ENCODE data around the gene ANO4. TPM values are rescaled to one million over a fixed set of nuclear protein-coding genes. Genes with fewer than 3 reads are reported as not detected.

ANO4 gene
- total and polyA plus RNA-seq, 2 of the 8 experiments (the other 6 are each of a cell fraction or from before 2014, with no cell fraction given): 1.1 to 3.4 TPM

DNA sequence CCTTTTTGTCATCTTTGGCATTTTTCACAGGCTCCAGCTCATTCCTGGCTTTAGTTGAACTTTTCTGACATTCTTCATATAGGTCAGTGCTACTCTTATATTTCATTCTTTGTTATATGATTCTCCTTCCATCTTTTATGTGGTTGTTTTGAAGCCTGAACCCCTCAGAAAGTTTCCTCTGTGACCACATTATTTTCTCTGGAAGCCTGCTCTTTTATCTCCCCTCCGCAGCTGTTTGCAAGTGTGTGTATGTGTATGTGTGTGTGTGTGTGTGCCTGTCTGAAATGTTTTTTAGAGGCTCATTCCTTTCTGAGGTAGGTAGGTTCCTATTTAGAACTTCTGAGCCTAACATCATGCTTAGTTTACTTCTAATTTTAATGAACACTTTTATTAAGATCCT is 47.6 kb downstream of the ANO4 start:
- H3K27me3 ChIP-seq (replicated peaks in 1 of 4; ENCODE audit: control insufficient read depth in 3 of 4, extremely low read depth in 1 of 4, insufficient read depth in 3 of 4, low read length in 3 of 4): no peaks in the 10 kb centered on the region
- no peaks in the 10 kb centered on the region for H3K36me3 ChIP-seq (ENCODE audit: control insufficient read depth in 2 of 4, insufficient read depth in 4 of 4, low read length in 3 of 4)
- H3K23ac ChIP-seq (ENCODE audit: insufficient read length): no peak overlapping the region
- ChIA-PET POLR2A (ENCODE audit: partially characterized antibody) (no interaction called here), CTCF (ENCODE audit: partially characterized antibody) (interaction anchor here (1.1 kb wide), 1 partner anchor 15 kb away, joined by 4 read pairs; no protein-coding TSS in a partner anchor)
- H3K4me3 ChIP-seq (ENCODE audit: extremely low read depth in 1 of 4, insufficient read depth in 2 of 4, low read depth in 3 of 4, low read length in 4 of 4): no peak overlapping the region
- H2BK12ac ChIP-seq (ENCODE audit: low read depth, low read length): no peak overlapping the region
- DNase-seq (ENCODE audit: low read depth in 1 of 2, low spot score in 2 of 2) (no peak), FAIRE-seq (no peak)
- no peak overlapping the region for H2AFZ ChIP-seq (ENCODE audit: low read length)
- H3K79me2 ChIP-seq (ENCODE audit: control insufficient read depth in 1 of 2, insufficient read depth in 2 of 2, low read length in 2 of 2): no peaks in the 10 kb centered on the region
- no peak overlapping the region for H4K5ac ChIP-seq (ENCODE audit: insufficient read length, low read depth, low read length)
- H3K4me1 ChIP-seq (replicated peaks in 1 of 4; ENCODE audit: control insufficient read depth in 3 of 4, insufficient read depth in 4 of 4, low read length in 3 of 4): no peaks in the 10 kb centered on the region
- no peak overlapping the region for H3K4ac ChIP-seq (replicated peaks; ENCODE audit: insufficient read length, low read depth, low read length)
- no peak overlapping the region for H2BK5ac ChIP-seq (ENCODE audit: low read depth, low read length)
- no peaks in the 10 kb centered on the region for H3K23me2 ChIP-seq (ENCODE audit: low read depth, low read length)
- H3K14ac ChIP-seq (ENCODE audit: insufficient read length): no peak overlapping the region
- no peak overlapping the region for H3K56ac ChIP-seq (replicated peaks; ENCODE audit: insufficient read length, low read depth, low read length)
- no peak overlapping the region for H3K4me2 ChIP-seq (ENCODE audit: insufficient read depth in 1 of 2, low read depth in 2 of 2, low read length in 2 of 2)
- H2BK15ac ChIP-seq (ENCODE audit: low read length): no peak overlapping the region
- H2BK20ac ChIP-seq (ENCODE audit: low read length): no peak overlapping the region
- 92% methylated on average over 1 of the region's 1 CpG; no CpG with 5 or more reads in 1 of the 2 experiments for WGBS, 2 experiments (ENCODE audit: extremely low coverage in 1 of 2, insufficient coverage in 1 of 2, insufficient read length in 1 of 2, insufficient replicate concordance in 2 of 2, low coverage in 1 of 2, low lambda C conversion rate in 2 of 2, missing lambda C conversion rate in 1 of 2)
- H2BK120ac ChIP-seq (replicated peaks; ENCODE audit: low read depth, low read length): no peak overlapping the region
- H4K91ac ChIP-seq (replicated peaks; ENCODE audit: insufficient read length, low read length): no peak overlapping the region
- H4K20me1 ChIP-seq (replicated peaks in 1 of 2; ENCODE audit: control insufficient read depth in 1 of 2, insufficient read depth in 2 of 2, low read length in 2 of 2): no peaks in the 10 kb centered on the region
- H3K18ac ChIP-seq (ENCODE audit: extremely low read depth, low read length): no peak overlapping the region
- H3K9me3 ChIP-seq (ENCODE audit: insufficient read depth in 2 of 2, low read depth in 1 of 2, low read length in 1 of 2): no peaks in the 10 kb centered on the region
- no peak overlapping the region for H4K8ac ChIP-seq (ENCODE audit: extremely low read depth, insufficient read depth, low read length)
- no peak overlapping the region for H3K27ac ChIP-seq (ENCODE audit: low read depth, low read length)
- no peak overlapping the region for H3K9ac ChIP-seq (replicated peaks in 1 of 4; ENCODE audit: extremely low read depth in 1 of 4, low read depth in 3 of 4, low read length in 3 of 4)
- H3K79me1 ChIP-seq (ENCODE audit: low read depth, low read length): no peaks in the 10 kb centered on the region
- no peak overlapping the region for H2AK5ac ChIP-seq (ENCODE audit: low read depth, low read length)
- TF ChIP-seq, protein P1, sequence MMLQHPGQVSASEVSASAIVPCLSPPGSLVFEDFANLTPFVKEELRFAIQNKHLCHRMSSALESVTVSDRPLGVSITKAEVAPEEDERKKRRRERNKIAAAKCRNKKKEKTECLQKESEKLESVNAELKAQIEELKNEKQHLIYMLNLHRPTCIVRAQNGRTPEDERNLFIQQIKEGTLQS (IDR thresholded peaks at IDR 0.05; ENCODE audit: insufficient read depth, low read depth, low read length): no peak
- TF ChIP-seq E2F6 (IDR thresholded peaks at IDR 0.05) (no peak), NANOG (IDR thresholded peaks at IDR 0.05; ENCODE audit: insufficient read depth, low read depth, low read length, poor library complexity, severe bottlenecking) (no peak), CREB1 (IDR thresholded peaks at IDR 0.05) (no peak), RNF2 (IDR thresholded peaks at IDR 0.05; ENCODE audit: borderline replicate concordance, low read depth, low read length, missing control alignments, poor library complexity, severe bottlenecking) (no peak), TCF12 (IDR thresholded peaks at IDR 0.05; ENCODE audit: low read depth, low read length) (no peak), POLR2A (IDR thresholded peaks at IDR 0.05; ENCODE audit: control extremely low read depth in 1 of 2, low read depth in 2 of 2, low read length in 2 of 2) (no peak), RFX5 (IDR thresholded peaks at IDR 0.05; ENCODE audit: borderline replicate concordance, low read depth, low read length) (no peak), BRCA1 (IDR thresholded peaks at IDR 0.05; ENCODE audit: low read depth, low read length) (no peak), JUND (IDR thresholded peaks at IDR 0.05; ENCODE audit: low read length) (no peak)
- TF ChIP-seq, protein P2, sequence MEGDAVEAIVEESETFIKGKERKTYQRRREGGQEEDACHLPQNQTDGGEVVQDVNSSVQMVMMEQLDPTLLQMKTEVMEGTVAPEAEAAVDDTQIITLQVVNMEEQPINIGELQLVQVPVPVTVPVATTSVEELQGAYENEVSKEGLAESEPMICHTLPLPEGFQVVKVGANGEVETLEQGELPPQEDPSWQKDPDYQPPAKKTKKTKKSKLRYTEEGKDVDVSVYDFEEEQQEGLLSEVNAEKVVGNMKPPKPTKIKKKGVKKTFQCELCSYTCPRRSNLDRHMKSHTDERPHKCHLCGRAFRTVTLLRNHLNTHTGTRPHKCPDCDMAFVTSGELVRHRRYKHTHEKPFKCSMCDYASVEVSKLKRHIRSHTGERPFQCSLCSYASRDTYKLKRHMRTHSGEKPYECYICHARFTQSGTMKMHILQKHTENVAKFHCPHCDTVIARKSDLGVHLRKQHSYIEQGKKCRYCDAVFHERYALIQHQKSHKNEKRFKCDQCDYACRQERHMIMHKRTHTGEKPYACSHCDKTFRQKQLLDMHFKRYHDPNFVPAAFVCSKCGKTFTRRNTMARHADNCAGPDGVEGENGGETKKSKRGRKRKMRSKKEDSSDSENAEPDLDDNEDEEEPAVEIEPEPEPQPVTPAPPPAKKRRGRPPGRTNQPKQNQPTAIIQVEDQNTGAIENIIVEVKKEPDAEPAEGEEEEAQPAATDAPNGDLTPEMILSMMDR (IDR thresholded peaks at IDR 0.05; ENCODE audit: control extremely low read depth in 1 of 3, insufficient read depth in 1 of 3, low read depth in 1 of 3, low read length in 3 of 3): no peak
